ENCODE measurements around the gene ST7L. TPM values are rescaled to one million over a fixed set of nuclear protein-coding genes. Genes with fewer than 3 reads are reported as not detected.

ST7L gene
- polyA plus RNA-seq, 2 of the 4 experiments (the other 2 are of a cell fraction): 10.5 to 10.8 TPM

- no peak for TF ChIP-seq REST (IDR thresholded peaks at IDR 0.05)
Observed at GRCh38 chr1:112506306-112506705, 112.6 kb downstream of the ST7L start (continued).

- no peak for TF ChIP-seq SMC3 (IDR thresholded peaks at IDR 0.05)
- no peak for TF ChIP-seq CBX2 (IDR thresholded peaks at IDR 0.05; ENCODE audit: borderline replicate concordance, low read depth)
- no peak for TF ChIP-seq CTCF (IDR thresholded peaks at IDR 0.05)
- no peak for TF ChIP-seq RFX5 (IDR thresholded peaks at IDR 0.05)
- no peak for TF ChIP-seq NFE2L2 (conservative IDR thresholded peaks at IDR 0.05; ENCODE audit: low read length)
- no peak for TF ChIP-seq MAX (IDR thresholded peaks at IDR 0.05)
- no peak for TF ChIP-seq SREBF2 (IDR thresholded peaks at IDR 0.05)
- no peak for TF ChIP-seq CBX8 (IDR thresholded peaks at IDR 0.05)
- TF ChIP-seq EHMT2 (IDR thresholded peaks at IDR 0.05; ENCODE audit: low read depth): no peak
- H3K27ac ChIP-seq: no peak overlapping the region
- no peak for FAIRE-seq
- H3K9me3 ChIP-seq: no peaks in the 10 kb centered on the region
- ATAC-seq: no peak
- H3K4me2 ChIP-seq: no peak overlapping the region
- no peak for DNase-seq (ENCODE audit: low read depth in 1 of 2, low spot score in 1 of 2)
- peaks cover 6% of the 10 kb centered on the region; the same call in 2 of the 3 replicates for H3K4me1 ChIP-seq
- no peak overlapping the region for H3K4me3 ChIP-seq
- ChIA-PET CTCF (interaction anchor here (1.0 to 1.1 kb wide), 2 partner anchors 14 to 18 kb away, joined by 3 to 4 read pairs; no protein-coding TSS in a partner anchor), POLR2A (no interaction called here)
- 78% methylated on average over 3 of the region's 3 CpGs for WGBS (ENCODE audit: missing lambda C conversion rate)
Observed at GRCh38 chr1:112505878-112506277, 113.1 kb downstream of the ST7L start.

GRCh38 chr1:112505400-112505785 lies 113.5 kb downstream of the ST7L start:
- ChIA-PET POLR2A (no interaction called here), CTCF (interaction anchor here (1.0 to 1.2 kb wide), 3 partner anchors 14 to 109 kb away, joined by 3 to 4 read pairs (median 3); no protein-coding TSS in a partner anchor)
- FAIRE-seq: no peak
- no peaks in the 10 kb centered on the region for H3K9me3 ChIP-seq
- no peak overlapping the region for H3K4me2 ChIP-seq
- WGBS (ENCODE audit: missing lambda C conversion rate): 92% methylated on average over 1 of the region's 1 CpG
- DNase-seq (ENCODE audit: low read depth in 1 of 2, low spot score in 1 of 2): no peak
- TF ChIP-seq POLR2A (IDR thresholded peaks at IDR 0.05; ENCODE audit: low read length): no peak
- H3K27ac ChIP-seq: no peak overlapping the region
- H3K4me1 ChIP-seq: peaks cover 6% of the 10 kb centered on the region; the same call in 2 of the 3 replicates
- ATAC-seq: no peak
- H3K4me3 ChIP-seq: no peak overlapping the region

- Histone ChIP-seq H3K4me1 (peaks cover 6% of the 10 kb centered on the region; the same call in 2 of the 3 replicates), H3K27ac (no peak overlapping the region), H3K9me3 (no peaks in the 10 kb centered on the region), H3K4me2 (no peak overlapping the region), H3K4me3 (no peak overlapping the region)
- 53% methylated on average over 6 of the region's 6 CpGs for WGBS (ENCODE audit: missing lambda C conversion rate)
- CTCF ChIA-PET: interaction anchor here (1.0 to 1.2 kb wide), 4 partner anchors 17 to 203 kb away, joined by 3 to 5 read pairs (median 3); no protein-coding TSS in a partner anchor
- POLR2A ChIA-PET: no interaction called here
- no peak for FAIRE-seq
- ATAC-seq: no peak
- no peak for DNase-seq (ENCODE audit: low read depth in 1 of 2, low spot score in 1 of 2)
- TF ChIP-seq HDAC2 (IDR thresholded peaks at IDR 0.05) (no peak), TP53 (CRISPR knock-in tag; IDR thresholded peaks at IDR 0.05) (no peak), CHD4 (IDR thresholded peaks at IDR 0.05; ENCODE audit: borderline replicate concordance) (no peak), TFCP2L1 (CRISPR knock-in tag; IDR thresholded peaks at IDR 0.05) (no peak)
Observed at GRCh38 chr1:112504661-112505399, 114.1 kb downstream of the ST7L start.
